GM21526 (cell line): ENCODE results near the gene ATP2B2.

Source experiments
- ATAC-seq: cut with Tn5 transposase; IDR thresholded peaks from one replicate; pipeline ENCODE4 v1.9.1; 2021; ENCODE audit warnings: moderate library complexity; ENCODE audit not compliant: unreplicated experiment, low FRiP score

The ATP2B2 gene

DNA sequence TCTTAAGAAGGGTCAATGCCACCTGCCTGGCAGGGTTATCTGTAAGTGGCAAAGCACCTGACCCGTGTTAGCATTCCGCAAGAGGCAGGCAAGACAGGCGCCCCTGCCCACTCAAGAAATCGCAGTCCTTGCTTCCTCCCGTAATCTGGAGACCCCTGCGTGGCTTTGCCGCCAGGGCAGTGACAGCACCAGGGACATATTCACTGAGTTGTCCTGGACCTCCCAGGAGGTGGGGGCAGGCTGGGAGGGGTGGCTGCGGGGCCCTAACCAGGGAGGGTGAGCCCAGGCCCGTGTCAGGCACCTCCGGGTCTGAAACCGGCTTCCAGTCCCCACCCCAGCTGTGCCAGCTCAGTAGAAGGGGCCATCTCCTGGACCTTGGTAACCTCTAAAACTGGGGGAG lies 168.6 kb downstream of the ATP2B2 start:
- ATAC-seq = no peak

DNA sequence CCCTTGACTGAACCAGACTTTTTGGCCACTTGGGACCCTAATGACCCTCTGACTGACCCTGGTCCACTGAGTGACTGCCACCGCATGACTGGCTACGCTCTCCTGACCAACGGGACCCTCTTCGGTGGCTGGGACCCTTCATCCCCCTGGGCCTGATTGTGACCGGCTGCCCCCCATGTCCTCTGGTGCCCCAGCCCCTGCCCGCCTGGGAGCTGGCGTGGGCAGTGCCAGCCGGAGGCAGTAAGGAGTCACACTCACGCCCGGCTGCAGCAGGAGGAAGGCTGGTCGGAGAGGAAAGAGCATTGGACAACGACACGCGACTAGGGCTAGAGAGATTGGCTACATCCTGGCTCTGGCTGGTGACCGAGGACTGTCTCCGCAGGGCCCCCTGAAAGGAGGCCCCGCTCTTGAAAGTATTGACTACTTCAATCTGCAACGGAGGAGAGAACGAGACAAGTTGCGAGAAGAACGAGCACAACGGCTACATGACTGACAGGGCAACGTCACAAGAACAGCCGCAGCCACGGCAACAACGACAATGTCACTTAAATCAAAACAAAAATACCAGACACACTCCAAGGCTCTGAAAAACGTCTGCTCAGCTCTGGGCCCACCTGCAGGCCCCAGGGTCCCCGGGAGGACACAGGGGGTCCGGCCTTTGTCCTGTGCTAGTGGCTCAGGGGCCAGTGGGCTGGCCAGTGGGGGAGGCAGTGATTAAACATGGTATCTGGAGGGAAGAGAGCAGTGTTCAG lies 169.3 kb downstream of the ATP2B2 start:
- ATAC-seq = no peak

DNA sequence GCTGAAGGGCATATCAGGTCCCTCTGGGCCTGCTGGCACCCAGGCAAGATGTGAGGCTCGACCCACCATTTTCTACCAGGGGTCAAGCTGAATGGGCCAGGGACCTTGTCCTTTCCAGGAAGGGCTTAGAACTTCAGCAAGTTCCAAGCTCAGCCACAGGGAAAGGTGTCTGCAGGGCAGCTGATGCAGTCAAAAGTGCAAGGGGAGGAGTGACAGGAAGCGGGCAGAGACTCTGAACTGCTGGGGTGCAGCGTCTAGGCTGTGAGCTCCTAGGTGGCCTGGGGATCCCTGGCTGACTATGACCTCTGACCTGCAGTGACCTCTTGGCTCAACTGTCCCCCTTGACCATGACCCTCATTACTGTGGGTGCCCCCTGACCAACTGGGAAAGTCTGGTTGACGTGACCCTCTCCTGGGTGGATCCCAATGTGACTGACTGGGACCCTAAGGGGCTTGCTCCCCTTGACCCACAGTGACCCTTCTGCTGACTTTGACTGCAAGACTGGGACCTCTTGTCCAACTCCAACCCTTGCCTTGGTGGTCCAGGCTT lies 170.1 kb downstream of the ATP2B2 start:
- no peak for ATAC-seq

DNA sequence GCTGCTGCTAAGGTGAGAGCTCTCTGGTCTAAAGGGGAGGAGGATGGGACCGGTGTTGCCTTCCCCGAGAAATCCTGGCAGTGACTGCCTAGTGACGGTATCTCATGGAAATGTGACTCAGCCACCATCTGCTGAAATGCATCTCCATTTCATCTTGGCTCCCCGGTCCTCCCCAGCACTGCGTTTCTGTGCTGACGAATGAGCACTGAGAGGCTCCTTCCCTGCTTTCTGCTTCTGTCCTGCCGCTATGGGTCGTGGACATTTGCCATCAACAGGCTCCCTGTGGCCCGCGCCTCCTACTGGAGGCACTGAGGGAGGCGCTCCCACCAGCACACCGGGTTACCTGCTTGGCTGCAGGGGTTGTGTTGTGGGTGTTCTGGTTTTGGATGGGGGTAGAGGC lies 170.9 kb downstream of the ATP2B2 start:
- no peak for ATAC-seq

DNA sequence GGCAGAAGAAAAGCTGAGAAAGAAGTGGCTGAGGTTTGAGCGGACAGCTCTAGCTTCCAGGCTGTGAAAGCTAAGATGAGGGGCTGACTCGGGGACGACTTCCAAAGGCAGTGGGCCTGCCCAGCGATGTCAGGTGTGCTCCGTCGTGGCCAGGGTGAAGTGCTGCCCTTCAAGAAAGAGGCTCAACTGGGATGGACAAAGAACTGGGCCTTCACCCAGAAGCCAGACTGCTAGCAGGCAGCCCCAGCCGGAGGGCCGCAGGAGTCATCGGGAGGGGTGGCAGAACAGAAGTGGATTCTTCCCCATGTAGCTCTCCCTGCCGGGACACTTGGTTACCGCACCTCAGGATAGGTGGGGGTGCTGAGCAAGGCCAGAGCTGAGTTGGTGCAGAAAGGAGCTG lies 171.3 kb downstream of the ATP2B2 start:
- no peak for ATAC-seq

DNA sequence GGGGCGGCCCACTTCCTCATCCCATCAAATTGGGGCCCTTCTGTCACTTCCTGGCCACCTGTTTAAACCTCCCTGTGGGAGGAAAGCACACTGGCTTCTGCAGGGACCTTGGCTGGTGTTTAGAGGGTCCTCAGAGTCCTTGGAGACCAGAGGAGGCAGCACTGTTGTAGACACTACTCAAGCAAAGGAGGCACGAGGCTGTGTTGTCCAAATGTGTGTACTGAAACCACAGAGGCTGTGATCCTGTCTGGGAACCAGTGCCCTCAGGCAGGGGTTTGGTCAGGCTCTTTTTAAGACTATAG lies 172.1 kb downstream of the ATP2B2 start:
- no peak for ATAC-seq

DNA sequence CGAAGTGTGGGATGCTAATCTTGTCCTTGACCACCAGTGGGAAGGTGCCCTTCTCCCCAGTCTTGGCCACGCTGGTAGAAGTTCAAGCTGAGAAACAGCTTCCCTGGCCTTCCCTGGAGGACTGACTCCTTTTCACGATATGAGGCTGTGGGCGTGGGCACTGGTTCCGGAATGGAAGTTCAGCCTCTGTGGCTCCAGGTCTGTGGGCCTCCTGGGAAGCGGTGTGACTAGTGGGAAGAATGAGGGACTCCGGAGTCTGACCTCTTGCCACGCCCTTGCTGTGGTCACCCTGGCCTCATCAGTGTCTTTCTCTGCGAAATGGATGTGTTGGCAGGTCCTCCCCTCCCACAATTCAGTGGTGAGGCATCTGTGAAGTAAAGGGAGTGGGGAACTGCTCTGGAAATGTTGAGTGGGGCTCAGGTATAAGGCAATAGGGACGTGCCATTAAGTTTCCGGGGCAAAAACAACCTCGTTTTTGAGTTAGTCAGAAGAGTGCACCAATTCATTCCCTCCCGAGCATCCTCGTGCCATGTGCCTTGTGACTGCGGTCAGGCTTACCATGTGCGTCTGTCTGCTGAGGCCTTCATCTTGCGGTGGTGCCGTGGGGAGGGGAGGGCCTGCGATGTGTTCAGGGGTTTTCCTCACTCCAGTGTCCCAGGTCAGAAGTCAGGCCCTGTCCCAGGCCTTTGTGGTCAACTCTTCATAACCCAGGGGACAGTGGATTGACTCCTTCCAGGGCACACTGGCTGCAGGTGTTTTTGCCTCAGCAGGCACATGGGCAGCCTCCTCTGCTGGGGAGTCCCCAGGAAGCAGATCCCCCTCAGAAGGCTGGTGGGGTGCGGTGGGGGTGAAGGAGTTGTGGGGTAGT lies 172.7 kb downstream of the ATP2B2 start:
- ATAC-seq = no peak

DNA sequence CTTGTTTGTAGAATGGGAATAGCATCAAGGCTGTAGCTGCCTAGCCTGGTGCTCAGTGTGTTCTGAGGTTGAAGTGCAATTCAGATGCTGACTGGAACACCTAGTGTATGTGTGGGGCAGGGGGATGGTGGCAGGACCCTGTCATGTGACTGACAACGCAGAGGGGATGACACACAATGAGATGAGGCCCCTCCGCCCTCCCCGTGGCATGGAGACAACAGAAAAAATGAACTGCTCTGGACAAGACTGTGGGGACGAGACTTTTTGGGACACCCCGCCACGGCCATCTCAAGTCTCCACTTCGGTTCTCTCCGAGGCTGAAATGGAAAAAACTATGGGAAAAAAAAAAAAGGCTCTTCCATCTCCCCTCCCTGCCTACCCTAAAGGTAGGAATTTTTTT lies 174.1 kb downstream of the ATP2B2 start:
- ATAC-seq = no peak

DNA sequence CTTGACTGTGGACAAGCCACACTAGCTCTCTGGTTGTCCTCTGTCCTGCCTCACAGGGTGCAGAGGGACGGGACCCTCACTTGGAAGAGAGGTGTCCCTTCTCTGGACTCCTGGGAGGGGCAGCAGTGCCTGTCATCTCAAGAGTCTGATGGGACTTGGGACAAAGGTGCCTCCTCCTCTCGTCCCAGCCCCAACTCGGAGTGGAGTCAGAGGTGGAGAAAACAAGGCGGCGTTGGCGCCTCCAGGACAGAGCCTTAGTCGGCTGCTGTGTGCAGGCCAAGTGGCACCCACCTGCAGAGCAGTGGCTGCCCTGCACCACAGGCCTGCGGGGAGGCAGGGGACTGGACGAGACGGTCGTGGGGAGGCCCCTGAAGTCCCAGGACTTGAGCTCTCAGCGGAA lies 175.1 kb downstream of the ATP2B2 start:
- ATAC-seq = no peak

DNA sequence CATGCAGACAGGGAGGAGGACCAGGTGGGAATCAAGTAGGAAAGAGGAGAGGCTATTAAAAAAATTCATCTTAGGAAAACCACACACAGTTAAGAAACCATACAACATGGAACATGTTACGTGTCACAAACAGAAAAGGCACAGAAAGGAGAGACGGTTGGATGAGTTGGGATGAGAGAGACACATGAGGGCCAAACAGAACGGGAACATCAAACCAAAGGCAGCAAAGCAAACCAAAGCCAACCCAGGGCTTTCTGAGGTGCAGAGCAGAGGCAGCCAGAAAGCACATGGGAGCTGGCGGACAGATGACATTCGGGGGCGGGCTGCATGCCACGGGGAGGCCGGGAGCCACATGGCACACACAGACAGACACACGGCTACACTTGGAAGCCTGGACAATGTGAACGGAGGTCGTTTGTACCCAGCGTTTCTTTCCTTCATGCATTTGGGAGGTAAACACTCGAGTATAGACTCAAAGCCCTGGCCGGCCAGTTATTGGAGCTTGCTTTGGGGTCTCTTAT lies 175.8 kb downstream of the ATP2B2 start:
- no peak for ATAC-seq

DNA sequence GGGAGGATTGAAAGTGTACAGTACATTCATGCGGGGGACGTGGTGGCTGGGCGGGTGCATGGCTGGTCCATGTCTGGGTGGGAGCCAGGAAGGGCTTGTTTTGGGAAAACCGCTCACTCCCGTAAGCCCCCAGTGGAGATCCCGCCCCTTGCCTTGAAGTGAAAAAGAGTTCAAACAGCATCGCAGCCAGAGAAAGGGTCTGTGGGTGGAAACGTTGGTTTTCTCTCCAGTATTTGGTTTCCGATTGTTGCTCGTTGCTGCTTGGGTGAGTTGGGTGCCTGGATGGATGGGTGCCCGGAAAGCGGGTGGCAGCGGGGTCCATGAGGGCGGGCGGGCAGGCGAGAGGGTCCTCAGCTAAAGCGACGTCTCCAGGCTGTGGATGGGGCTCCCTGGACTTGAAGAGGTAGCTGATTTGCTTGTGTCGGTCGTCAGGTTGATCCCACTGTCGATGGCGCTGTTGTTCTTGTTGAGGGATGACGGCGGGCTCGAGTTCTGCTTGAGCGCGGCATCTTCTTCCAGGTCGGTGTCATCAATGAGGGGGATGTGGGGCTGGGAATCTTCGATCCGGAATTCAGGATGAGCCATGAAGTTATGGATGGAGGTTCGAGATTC lies 176.8 kb downstream of the ATP2B2 start:
- no peak for ATAC-seq

DNA sequence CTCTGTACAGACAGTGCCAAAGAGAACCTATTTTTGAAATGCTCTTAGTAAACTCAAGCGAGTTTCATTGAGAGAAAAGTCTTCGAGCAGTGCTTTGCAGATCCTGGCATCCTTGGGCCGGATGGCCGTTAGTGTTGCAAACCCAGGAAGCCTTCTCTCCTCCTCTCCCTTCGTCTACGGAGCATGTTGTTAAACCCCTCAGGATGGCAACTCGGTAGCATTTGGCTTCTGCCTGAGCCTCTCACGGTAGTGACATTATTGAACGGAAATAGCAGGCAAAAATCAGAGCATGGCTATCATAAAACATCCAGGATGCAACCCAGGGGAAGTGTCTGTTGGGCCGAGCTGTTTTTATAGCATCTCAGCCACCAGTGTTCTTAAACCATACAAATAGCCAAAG lies 177.8 kb downstream of the ATP2B2 start:
- ATAC-seq = no peak

DNA sequence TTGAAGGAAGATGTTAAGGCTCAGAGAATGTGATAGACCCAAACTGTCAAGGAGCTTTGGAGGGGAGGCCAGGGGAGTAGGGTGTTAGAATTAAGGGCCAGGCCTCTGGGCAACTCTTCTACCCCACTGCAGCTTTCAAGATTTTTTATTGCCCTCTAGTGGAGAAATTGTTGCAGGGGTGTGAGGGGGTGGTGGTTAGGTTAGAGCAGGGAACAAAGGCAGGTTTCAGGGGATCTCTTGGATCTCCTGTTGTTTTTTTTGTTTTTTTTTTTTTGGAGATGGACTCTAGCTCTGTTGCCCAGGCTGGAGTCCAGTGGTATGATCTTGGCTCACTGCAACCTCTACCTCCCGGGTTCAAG lies 183.1 kb downstream of the ATP2B2 start:
- ATAC-seq = peak; percentile 43

DNA sequence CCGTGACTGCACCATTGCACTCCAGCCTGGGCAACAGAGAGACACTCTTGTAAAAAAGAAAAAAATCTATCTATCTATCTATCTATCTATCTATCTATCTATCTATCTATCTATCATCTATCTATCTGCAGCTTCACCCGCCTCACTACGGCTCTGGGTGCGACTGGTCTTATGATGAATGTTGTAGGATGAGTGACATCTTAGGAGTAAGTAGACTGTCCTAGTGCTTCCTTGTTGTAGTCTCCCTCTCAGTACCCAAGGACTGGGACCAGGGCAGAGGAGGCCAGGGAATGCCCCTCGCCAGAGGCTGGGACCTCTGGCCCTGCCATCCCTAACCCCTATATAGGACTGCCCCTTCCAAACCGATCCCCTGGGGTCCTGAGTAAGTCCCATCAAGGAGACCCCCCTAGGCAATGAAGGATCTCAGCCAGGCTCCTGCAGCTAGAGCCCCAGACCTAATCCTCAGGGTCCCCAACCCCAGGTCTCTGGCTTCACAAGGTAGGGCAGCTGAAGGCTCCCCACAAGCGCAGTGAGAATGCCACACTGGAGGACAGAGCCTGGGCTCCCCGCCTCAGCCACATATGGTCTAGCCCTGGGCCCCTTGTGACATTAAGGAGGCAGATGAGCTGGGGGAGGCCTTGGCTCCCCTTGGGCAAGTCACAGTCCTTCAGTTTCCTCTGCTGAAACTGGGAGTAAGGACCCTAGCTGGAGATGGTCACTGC lies 183.6 kb downstream of the ATP2B2 start:
- no peak for ATAC-seq

DNA sequence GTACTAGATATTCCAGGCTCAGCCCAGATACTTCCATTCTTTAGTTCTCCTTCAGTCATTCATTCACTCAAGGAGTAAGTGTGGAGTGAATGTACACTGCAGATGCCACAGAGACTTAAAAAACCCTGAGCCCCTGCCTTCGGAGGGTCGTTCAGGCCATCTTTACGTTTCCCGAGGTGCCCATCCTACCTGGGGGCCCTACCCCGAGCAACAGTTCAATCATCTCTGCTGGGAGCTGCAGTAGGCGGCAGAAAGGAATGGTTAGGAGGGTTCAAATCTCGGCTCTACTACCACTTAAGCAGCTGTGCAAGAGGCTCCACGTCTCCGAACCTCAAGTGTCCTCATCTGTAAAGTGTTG lies 185.1 kb downstream of the ATP2B2 start:
- no peak for ATAC-seq

DNA sequence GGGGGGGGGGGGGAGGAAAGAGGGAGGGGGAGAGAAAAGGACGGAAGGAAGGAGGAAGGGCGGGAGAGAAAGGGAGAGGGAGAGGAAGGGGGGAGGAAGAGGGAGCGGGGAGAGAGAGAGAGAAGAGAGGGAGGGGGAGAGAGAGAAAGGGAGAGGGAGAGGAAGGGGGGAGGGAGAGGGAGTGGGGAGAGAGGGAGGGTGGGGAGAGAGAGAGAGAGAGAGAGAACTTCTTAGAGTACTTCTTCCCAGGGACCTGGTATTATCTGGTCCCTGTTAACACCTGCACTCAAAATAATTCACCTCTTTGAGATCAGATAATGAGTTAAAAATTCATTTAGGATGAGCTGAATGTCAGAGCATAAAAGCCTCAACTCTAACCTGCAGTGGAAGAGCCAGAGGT lies 185.6 kb downstream of the ATP2B2 start:
- ATAC-seq = no peak

DNA sequence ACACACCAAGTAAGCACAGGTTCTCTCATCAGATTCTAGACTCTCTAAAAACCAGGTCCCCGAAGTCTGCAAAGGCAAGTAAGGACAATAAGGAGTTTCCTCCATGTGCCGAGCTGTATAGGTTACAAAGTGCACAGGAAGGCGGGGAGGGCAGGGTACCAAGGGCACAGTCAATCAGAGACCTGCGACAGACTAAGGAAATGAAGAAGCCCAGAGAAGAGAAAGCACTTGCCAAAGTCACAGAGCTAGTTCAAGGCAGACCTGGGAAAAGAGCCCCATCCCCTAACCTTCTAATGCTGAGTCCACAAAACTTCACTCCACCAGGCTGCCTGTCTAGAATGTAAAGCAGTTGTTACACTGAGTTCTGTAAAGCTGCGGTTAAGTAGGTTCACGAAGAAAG lies 186.1 kb downstream of the ATP2B2 start:
- no peak for ATAC-seq

DNA sequence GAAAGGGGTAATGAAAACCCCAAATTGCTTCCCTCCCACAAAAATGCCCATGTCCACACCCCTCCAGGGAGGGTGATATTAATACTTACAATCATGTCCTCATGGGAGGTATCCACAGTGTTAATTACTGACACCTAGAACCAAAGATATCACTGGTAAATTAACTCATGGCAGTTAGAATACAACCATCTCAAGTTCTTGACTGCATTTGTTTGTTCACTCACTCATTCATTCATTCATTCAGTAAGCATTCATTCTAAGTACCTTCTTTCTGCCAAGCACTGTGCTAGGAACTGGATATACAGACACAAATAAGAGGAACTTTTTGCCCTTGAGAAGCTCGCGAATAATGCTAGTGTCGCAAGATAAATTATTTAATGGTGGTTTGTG lies 187.4 kb downstream of the ATP2B2 start:
- no peak for ATAC-seq

DNA sequence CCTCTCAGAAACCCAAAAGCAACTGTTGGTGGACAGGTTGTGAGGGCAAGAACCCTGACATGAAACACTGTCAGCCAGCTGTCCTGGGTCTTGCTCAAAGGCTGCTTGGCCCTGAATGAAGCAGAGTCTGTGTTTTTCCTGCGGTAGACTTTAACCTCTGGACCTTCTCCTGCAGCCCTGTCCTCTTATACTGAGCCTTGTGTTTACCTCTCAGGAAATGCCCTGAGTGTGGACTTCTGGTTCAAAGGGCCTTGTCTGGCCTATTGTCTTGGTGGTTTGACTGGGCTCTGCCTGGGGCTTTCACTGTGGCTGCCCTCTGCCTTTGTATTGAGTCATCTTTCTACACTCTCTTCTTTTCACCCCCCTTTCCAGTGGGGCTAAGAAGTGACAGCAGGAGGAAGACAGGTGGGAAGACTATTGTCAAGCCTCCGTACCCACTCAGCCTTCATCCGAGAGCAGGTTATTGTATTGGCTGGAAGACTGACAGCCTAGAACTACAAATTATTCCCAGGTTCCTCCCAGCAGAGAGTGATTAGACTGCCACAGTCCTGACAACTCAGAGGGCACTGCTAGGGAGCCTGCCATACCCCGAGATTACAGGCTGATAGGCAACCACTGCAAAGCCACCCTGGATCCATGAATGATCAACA lies 187.9 kb downstream of the ATP2B2 start:
- no peak for ATAC-seq

DNA sequence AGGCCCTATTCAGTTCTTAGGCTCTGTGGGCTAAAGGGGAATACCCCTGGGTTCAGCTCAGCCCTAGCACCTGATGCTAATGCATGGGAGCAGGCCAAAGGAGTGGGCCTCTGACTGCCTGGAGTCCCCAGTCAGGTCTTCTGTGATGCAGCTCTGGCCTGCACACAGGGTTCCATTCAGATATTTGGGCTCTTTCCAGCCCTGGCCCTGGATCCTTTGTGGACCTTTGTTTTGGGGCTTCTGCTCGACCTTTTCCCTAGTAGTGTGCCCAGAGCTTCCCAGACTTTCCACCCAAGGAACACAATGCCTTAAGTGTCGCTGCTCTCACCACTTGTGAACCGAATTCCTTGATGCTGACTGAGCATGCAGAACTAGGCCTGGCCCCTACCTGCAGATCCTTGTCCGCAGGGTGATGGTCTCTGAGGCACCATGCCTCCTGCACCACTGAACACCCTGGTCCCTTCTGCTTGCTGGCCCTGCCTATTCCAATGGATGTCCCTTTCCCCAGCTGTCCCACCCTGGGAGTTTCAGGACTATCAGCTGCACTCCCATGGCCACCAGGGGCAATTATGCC lies 189.5 kb downstream of the ATP2B2 start:
- no peak for ATAC-seq
